ENCODE data around the gene SCARB1.

SCARB1 gene

DNA sequence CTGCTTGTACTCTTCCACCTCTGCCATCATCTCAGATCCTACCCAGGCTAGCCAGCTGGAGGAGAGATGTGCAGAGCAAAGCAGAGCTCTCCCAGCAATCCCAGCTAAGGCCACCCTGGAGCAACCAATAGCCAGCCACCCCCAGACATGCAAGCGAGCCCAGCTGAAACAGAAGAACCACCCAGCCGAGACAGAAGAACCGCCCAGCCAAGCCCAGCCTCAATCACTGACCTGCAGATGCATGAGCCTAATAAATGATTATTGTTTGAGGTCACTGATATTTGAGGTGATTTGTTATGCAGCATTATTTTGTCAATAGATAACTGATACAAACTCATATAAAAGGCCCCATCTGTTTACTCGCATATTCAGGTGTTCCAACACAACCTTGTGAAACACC is 106.3 kb downstream of the SCARB1 start:
- TF ChIP-seq EGR1 (IDR thresholded peaks at IDR 0.05): no peak
- no peak for TF ChIP-seq YY1 (IDR thresholded peaks at IDR 0.05; ENCODE audit: low read depth)
- TF ChIP-seq RAD21 (IDR thresholded peaks at IDR 0.05; ENCODE audit: low read depth): no peak
- no peak for TF ChIP-seq TAF1 (IDR thresholded peaks at IDR 0.05; ENCODE audit: low read depth)
- no peak for TF ChIP-seq NFIC (IDR thresholded peaks at IDR 0.05)
- no peak for TF ChIP-seq CEBPB (IDR thresholded peaks at IDR 0.05)
- TF ChIP-seq, protein P1, sequence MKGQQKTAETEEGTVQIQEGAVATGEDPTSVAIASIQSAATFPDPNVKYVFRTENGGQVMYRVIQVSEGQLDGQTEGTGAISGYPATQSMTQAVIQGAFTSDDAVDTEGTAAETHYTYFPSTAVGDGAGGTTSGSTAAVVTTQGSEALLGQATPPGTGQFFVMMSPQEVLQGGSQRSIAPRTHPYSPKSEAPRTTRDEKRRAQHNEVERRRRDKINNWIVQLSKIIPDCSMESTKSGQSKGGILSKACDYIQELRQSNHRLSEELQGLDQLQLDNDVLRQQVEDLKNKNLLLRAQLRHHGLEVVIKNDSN (IDR thresholded peaks at IDR 0.05): no peak
- TF ChIP-seq FOXM1 (IDR thresholded peaks at IDR 0.05; ENCODE audit: borderline replicate concordance, low read depth): no peak
- no peak for TF ChIP-seq EP300 (IDR thresholded peaks at IDR 0.05; ENCODE audit: borderline replicate concordance)
- TF ChIP-seq, protein P2, sequence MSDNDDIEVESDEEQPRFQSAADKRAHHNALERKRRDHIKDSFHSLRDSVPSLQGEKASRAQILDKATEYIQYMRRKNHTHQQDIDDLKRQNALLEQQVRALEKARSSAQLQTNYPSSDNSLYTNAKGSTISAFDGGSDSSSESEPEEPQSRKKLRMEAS (IDR thresholded peaks at IDR 0.05): no peak
- TF ChIP-seq, protein P3, sequence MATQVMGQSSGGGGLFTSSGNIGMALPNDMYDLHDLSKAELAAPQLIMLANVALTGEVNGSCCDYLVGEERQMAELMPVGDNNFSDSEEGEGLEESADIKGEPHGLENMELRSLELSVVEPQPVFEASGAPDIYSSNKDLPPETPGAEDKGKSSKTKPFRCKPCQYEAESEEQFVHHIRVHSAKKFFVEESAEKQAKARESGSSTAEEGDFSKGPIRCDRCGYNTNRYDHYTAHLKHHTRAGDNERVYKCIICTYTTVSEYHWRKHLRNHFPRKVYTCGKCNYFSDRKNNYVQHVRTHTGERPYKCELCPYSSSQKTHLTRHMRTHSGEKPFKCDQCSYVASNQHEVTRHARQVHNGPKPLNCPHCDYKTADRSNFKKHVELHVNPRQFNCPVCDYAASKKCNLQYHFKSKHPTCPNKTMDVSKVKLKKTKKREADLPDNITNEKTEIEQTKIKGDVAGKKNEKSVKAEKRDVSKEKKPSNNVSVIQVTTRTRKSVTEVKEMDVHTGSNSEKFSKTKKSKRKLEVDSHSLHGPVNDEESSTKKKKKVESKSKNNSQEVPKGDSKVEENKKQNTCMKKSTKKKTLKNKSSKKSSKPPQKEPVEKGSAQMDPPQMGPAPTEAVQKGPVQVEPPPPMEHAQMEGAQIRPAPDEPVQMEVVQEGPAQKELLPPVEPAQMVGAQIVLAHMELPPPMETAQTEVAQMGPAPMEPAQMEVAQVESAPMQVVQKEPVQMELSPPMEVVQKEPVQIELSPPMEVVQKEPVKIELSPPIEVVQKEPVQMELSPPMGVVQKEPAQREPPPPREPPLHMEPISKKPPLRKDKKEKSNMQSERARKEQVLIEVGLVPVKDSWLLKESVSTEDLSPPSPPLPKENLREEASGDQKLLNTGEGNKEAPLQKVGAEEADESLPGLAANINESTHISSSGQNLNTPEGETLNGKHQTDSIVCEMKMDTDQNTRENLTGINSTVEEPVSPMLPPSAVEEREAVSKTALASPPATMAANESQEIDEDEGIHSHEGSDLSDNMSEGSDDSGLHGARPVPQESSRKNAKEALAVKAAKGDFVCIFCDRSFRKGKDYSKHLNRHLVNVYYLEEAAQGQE (IDR thresholded peaks at IDR 0.05; ENCODE audit: low read depth): no peak
- no peak for TF ChIP-seq TCF12 (IDR thresholded peaks at IDR 0.05; ENCODE audit: low read depth)
- TF ChIP-seq TEAD4 (IDR thresholded peaks at IDR 0.05): no peak
- TF ChIP-seq CREB1 (IDR thresholded peaks at IDR 0.05; ENCODE audit: low read depth): no peak
- no peak for TF ChIP-seq ZBTB7A (IDR thresholded peaks at IDR 0.05; ENCODE audit: low read depth)

DNA sequence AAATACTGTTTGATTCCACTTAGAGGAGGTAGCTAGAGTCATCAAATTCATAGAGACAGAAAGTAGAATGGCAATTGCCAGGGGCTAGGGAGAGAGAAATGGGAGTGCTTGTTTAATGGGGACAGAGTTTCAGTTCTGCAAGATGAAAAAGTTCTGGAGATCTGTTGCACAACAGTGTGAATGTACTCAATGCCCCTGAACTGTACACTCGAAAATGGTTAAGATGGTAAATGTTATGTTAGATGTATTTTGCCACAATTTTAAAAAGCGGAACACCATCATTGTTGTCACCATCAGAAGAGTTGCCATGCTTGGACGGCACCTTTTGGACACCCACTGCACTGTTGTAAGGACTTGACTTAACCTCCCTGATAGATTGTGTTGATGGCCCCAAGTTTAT is 106.9 kb downstream of the SCARB1 start:
- TF ChIP-seq, protein P3 (IDR thresholded peaks at IDR 0.05; ENCODE audit: low read depth): no peak
- TF ChIP-seq EGR1 (IDR thresholded peaks at IDR 0.05) (no peak), CREB1 (IDR thresholded peaks at IDR 0.05; ENCODE audit: low read depth) (no peak), YY1 (IDR thresholded peaks at IDR 0.05; ENCODE audit: low read depth) (no peak), TEAD4 (IDR thresholded peaks at IDR 0.05) (no peak), TAF1 (IDR thresholded peaks at IDR 0.05; ENCODE audit: low read depth) (no peak), FOXM1 (IDR thresholded peaks at IDR 0.05; ENCODE audit: borderline replicate concordance, low read depth) (no peak), RAD21 (IDR thresholded peaks at IDR 0.05; ENCODE audit: low read depth) (no peak)
- TF ChIP-seq, protein P2 (IDR thresholded peaks at IDR 0.05): no peak

DNA sequence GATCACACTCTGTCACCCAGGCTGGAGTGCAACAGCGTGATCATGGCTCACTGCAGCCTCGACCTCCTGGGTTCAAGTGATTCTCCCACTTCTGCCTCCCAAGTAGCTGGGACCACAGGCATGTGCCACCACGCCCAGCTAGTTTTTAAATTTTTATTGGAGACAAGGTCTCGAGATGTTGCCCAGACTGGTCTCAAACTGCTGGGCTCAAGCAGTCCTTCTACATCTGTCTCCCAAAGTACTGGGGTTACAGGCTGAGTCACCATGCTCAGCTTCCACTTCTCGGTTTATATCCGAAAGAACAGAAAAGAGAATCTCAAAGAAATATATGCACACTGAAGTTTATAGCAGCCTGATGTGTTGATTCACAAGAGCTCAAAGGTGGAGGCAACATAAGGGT is 107.5 kb downstream of the SCARB1 start:
- TF ChIP-seq TAF1 (IDR thresholded peaks at IDR 0.05; ENCODE audit: low read depth) (no peak), FOXM1 (IDR thresholded peaks at IDR 0.05; ENCODE audit: borderline replicate concordance, low read depth) (no peak), NFIC (IDR thresholded peaks at IDR 0.05) (no peak), CREB1 (IDR thresholded peaks at IDR 0.05; ENCODE audit: low read depth) (no peak), TCF12 (IDR thresholded peaks at IDR 0.05; ENCODE audit: low read depth) (no peak), EGR1 (IDR thresholded peaks at IDR 0.05) (no peak), TEAD4 (IDR thresholded peaks at IDR 0.05) (no peak), EP300 (IDR thresholded peaks at IDR 0.05; ENCODE audit: borderline replicate concordance) (no peak), RAD21 (IDR thresholded peaks at IDR 0.05; ENCODE audit: low read depth) (no peak), ZBTB7A (IDR thresholded peaks at IDR 0.05; ENCODE audit: low read depth) (no peak), CEBPB (IDR thresholded peaks at IDR 0.05) (no peak), YY1 (IDR thresholded peaks at IDR 0.05; ENCODE audit: low read depth) (no peak)
- TF ChIP-seq, protein P1 (IDR thresholded peaks at IDR 0.05): no peak
- TF ChIP-seq, protein P3 (IDR thresholded peaks at IDR 0.05; ENCODE audit: low read depth): no peak
- TF ChIP-seq, protein P2 (IDR thresholded peaks at IDR 0.05): no peak

DNA sequence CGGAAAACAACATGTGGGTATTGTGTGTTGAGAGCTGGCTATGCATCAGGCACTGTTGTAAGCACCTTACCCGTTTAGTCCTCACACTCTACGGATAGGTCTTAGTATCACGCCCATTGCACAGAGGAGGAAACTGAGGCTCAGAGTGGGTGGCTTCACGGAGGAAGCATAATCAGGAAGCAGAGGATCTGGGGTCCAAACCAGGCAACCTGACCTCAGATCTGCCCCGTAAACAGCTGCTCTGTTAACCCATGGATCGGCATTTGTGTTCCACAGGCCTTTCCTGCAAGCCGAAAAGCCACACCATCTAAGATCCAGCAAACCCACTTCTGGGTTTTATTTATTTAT is 107.9 kb downstream of the SCARB1 start:
- TF ChIP-seq, protein P1 (IDR thresholded peaks at IDR 0.05): no peak
- TF ChIP-seq, protein P3 (IDR thresholded peaks at IDR 0.05; ENCODE audit: low read depth): no peak

Data from Ishikawa (cell line).